Progenitor cell of endocrine pancreas (in vitro differentiated cells): ENCODE results near the gene FOXP1. TPM values are rescaled to one million over a fixed set of nuclear protein-coding genes. Genes with fewer than 3 reads are reported as not detected.

Source experiments
- DNase-seq: peaks from one replicate; pipeline ENCODE4 v3.0.0; 2021; ENCODE audit warnings: low spot score; ENCODE audit not compliant: unreplicated experiment
- H3K27ac Mint-ChIP-seq: 2 replicates; pipeline ENCODE4 v1.8.0; 2021; ENCODE audit warnings: mild to moderate bottlenecking, moderate library complexity, mixed read lengths
- H3K27me3 Mint-ChIP-seq: 2 replicates; pipeline ENCODE4 v1.8.0; 2021; ENCODE audit warnings: mixed read lengths
- H3K36me3 Mint-ChIP-seq: 2 replicates; pipeline ENCODE4 v1.8.0; 2022; ENCODE audit warnings: mixed read lengths; ENCODE audit not compliant: insufficient read depth
- H3K4me1 Mint-ChIP-seq: 2 replicates; pipeline ENCODE4 v1.8.0; 2021; ENCODE audit warnings: low read depth, mixed read lengths
- H3K4me3 Mint-ChIP-seq: 2 replicates; pipeline ENCODE4 v1.8.0; 2021; ENCODE audit warnings: low read depth, mild to moderate bottlenecking, moderate library complexity, mixed read lengths
- H3K9me3 Mint-ChIP-seq: 2 replicates; pipeline ENCODE4 v1.8.0; 2021; ENCODE audit warnings: low read depth, mixed read lengths
- total RNA-seq: library from RNA; stranded (reverse); gene quantifications from 2 replicates; pipeline ENCODE4 v1.2.1, GENCODE V29; 2021
- TF ChIP-seq, protein P1 (sequence below): fragments of 200-600 bp; sonication (generic); IDR thresholded peaks from one replicate; pipeline ENCODE4 v1.5.0; 2021; ENCODE audit warnings: antibody characterized with exemption, mild to moderate bottlenecking; ENCODE audit not compliant: unreplicated experiment

Gene FOXP1
- total RNA-seq, 1 donor from 2014 or later, result 242 TPM

DNA sequence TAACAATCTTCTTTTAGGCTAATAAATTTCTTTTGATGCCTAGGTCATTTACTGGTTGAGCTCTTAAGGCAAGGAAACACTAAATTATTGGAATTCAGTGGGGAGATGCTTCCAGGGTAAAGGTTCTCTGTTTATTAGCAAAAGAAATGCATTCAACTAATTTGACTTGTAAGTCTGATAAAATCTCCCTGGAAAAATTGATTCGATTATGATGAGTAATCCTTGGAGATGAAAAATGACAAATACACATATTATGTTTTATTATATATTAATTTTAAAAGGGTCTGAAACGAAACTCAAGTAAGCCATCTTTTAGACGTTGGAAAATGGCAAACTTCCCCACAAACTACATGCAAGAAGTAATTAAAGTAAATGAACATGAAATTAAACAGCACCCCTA lies 328.0 kb downstream of the FOXP1 start:
- no peak overlapping the region for H3K4me3 Mint-ChIP-seq
- H3K9me3 Mint-ChIP-seq, result no peaks in the 10 kb centered on the region
- H3K4me1 Mint-ChIP-seq, result peaks cover 35% of the 10 kb centered on the region
- H3K27ac Mint-ChIP-seq, result no peak overlapping the region
- peaks cover 15% of the 10 kb centered on the region for H3K36me3 Mint-ChIP-seq
- no peak for DNase-seq
- H3K27me3 Mint-ChIP-seq, result no peaks in the 10 kb centered on the region
- TF ChIP-seq, protein P1, sequence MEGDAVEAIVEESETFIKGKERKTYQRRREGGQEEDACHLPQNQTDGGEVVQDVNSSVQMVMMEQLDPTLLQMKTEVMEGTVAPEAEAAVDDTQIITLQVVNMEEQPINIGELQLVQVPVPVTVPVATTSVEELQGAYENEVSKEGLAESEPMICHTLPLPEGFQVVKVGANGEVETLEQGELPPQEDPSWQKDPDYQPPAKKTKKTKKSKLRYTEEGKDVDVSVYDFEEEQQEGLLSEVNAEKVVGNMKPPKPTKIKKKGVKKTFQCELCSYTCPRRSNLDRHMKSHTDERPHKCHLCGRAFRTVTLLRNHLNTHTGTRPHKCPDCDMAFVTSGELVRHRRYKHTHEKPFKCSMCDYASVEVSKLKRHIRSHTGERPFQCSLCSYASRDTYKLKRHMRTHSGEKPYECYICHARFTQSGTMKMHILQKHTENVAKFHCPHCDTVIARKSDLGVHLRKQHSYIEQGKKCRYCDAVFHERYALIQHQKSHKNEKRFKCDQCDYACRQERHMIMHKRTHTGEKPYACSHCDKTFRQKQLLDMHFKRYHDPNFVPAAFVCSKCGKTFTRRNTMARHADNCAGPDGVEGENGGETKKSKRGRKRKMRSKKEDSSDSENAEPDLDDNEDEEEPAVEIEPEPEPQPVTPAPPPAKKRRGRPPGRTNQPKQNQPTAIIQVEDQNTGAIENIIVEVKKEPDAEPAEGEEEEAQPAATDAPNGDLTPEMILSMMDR, result no peak

DNA sequence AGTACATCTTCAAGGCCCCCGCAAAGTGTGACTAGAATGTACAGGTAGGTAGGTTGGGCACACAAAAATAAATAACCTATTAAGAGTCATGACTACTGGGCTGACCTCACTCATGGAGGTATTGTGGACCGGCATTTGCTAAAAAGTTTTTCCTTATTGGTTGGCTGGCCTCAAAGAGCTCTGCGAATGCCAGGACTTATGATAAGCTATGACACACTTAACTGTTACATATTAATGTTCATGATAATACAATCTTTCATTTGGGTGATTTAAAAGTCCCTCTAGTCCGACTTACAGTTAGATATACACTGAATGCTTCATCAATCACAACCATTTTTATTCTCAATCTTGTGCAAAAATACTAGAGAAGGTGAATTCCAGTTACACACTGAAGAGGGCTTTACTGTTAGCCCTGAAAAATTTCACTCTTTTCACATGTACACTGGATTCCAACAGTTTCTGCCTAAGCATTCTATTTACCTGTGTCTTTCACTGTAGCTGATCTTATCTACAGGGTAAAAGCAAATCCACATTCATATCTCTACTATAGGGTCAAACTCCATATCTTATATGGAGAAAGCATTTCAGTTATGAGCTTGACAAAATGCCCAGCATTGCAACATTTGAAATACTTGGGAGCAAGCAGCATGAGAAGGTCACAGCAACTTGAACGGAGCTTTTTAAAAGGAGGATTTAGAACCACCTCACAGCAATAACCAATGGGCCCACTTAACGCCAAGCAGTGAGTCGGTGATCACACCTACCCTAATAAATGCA lies 329.1 kb downstream of the FOXP1 start:
- Mint-ChIP-seq H3K9me3 (no peaks in the 10 kb centered on the region), H3K36me3 (peaks cover 12% of the 10 kb centered on the region), H3K27me3 (no peaks in the 10 kb centered on the region), H3K27ac (peak overlapping the region; percentile 82), H3K4me3 (no peak overlapping the region), H3K4me1 (peaks cover 32% of the 10 kb centered on the region)
- DNase-seq, result no peak
- TF ChIP-seq, protein P1, result no peak

DNA sequence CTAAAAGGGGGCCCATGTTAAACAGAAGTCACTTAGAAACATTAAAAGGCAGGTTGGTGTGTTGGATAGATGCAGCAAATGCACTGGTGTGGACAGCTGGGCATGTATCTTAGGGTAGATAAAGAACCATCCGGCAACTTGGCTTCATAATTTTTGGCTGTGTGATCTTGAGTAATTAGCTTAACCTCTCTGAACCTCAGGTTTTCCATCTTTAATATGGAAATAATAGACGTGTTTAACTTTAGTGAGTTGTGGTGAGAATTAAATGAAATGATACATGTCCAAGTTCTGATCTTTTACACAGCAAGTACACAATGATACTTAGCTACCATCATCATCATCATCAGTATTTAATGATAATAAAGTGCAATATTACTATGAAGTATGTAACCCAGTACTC lies 330.4 kb downstream of the FOXP1 start:
- Mint-ChIP-seq H3K9me3 (no peaks in the 10 kb centered on the region), H3K4me3 (no peak overlapping the region), H3K27ac (peak overlapping the region; percentile 62), H3K36me3 (peaks cover 11% of the 10 kb centered on the region), H3K27me3 (no peaks in the 10 kb centered on the region), H3K4me1 (peaks cover 29% of the 10 kb centered on the region)
- no peak for DNase-seq
- TF ChIP-seq, protein P1, result no peak

DNA sequence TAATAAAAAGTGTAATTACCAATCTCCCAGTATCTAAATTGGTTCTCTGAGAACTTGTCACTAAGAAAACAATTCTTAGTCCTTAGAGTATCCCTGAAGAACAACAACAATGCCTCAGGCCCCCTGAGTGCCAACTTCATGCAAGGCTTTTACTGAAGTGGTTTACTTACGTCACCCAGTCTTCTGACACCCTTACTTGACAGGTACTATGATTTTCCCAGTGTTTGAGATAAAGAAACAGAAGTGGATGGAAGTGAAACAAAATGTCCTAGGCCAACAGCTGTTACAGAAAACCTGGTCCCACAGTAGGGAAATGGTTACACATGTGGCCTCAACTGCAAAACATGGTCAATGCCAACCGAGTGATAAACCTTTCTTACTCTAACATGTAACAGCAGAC lies 331.1 kb downstream of the FOXP1 start:
- Mint-ChIP-seq H3K27me3 (no peaks in the 10 kb centered on the region), H3K9me3 (no peaks in the 10 kb centered on the region), H3K36me3 (peaks cover 9% of the 10 kb centered on the region), H3K4me1 (peaks cover 31% of the 10 kb centered on the region), H3K4me3 (no peak overlapping the region), H3K27ac (peak overlapping the region; percentile 77)
- TF ChIP-seq, protein P1, result no peak
- no peak for DNase-seq

DNA sequence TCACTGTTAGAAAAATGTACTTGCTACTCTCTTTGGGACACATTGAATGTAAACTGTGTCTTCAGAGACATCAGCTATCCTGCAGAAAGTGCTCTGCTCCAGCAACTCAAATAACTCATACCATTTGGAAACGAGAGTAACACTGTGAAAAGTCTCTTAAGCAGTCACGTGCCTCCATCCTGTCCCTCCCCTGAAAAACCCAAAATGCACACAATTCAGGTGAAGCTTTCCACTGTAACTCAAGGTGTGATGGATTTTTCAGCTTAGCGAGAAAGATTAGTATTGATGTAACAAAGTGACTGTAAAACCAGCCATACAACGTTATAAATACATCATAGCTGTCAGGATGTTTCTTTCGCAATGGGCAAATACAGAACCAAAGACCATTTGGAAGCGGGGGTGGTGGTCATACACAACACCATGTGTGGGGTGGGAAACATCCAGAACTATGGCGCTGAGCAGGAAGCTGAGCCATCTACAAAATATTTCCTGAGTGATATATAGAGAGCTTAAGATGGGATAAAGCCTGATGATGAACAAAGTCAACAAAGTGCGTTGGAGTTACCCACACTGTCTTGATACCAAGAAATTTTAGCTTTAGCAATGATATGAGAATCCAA lies 332.3 kb downstream of the FOXP1 start:
- H3K27ac Mint-ChIP-seq, result peak overlapping the region; percentile 67
- TF ChIP-seq, protein P1, result no peak
- H3K27me3 Mint-ChIP-seq, result no peaks in the 10 kb centered on the region
- no peak overlapping the region for H3K4me3 Mint-ChIP-seq
- H3K9me3 Mint-ChIP-seq, result no peaks in the 10 kb centered on the region
- no peak for DNase-seq
- peaks cover 43% of the 10 kb centered on the region for H3K4me1 Mint-ChIP-seq
- peaks cover 9% of the 10 kb centered on the region for H3K36me3 Mint-ChIP-seq
